Posterior cingulate gyrus (tissue), 11 donors: ENCODE results near the gene HPS6.

ENCODE experiments used
- DNase-seq, 10 donors: peaks; one replicate each; pipeline versions ENCODE4 v3.0.0 to v3.0.0-alpha.2; 2020 to 2021; ENCODE audit warnings: mixed read lengths in 3 of 10
- intact Hi-C: fragments of 100-400 bp; cut with DNase I; formaldehyde crosslinking; loops from one replicate; pipeline ENCODE4 v1.15.1; 2023

The HPS6 gene

DNA sequence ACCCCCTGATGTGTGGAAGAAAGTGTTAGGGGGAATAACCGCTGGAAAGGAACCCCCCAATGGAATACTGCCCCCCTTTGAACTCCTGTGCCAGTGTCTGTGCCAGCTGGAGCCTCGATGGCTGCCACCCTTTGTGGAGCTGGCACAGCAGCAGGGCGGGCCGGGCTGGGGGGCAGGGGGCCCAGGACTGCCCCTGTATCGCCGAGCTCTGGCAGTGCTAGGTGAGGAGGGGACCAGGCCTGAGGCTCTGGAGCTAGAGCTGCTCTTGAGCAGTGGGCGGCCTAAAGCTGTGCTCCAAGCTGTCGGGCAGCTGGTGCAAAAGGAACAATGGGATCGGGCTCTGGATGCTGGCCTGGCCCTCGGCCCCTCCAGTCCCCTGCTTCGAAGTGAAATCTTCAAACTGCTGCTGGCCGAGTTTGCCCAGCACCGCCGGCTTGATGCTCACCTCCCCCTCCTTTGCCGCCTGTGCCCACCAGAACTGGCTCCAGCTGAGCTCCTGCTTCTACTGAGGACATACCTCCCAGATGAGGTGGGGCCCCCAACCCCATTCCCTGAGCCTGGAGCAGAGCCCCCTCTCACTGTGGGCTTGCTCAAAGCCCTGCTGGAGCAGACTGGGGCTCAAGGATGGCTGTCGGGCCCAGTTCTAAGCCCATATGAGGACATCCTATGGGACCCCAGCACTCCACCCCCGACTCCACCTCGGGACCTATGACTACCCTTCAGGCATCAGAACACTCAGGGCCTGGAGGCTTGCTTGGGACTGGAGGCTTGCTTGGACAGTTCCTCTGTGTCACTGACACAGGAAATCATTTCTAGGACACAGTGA lies 2.2 kb downstream of the HPS6 start:
- intact Hi-C loops: no loop called here

DNA sequence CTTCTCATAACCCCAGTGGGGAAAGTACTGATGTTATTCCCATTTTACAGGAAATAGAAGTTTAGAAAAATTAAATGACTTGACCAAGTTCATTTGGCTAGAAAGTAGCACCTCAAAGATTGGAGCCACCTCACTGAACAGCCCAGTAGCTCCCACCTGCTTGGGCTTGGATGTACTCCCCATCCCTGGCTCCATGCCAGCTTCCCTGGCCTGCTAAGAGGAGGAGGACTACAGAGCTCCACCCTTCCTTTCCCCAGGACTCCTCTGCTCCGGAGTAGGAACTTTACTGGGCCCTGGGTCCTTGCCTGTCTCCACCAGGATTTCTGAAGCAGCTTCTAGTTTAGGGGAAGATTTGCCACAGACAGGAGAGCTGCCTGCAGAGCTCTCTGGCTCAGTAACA lies 3.1 kb downstream of the HPS6 start:
- intact Hi-C loops: no loop called here
- peak in 1 of 10 donors; percentile 84 for DNase-seq

More for the DNA sequence above, 2.2 kb downstream of the HPS6 start:
- peak in 1 of 10 donors; percentile 84 for DNase-seq

DNA sequence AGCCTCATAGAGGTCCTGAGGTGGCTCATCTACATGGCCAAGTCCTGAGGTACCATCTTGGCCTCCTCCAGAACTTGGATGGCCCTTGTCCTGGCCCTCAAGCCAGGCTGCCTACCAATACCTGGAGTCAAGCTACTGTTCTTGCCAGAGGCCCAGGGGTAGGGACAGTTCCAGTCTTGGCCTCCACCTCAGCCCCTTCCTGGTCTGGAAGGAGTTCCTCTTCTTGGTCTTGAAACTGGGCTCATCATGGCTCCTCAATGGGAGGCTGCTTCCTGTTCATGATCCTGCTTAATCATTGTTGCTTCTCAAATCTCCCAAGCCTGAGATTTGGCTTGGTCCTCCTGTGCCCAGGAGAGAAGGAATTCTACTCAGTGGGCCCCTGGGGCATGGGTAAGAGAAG lies 3.9 kb downstream of the HPS6 start:
- intact Hi-C loops: no loop called here
- no peak for DNase-seq

GRCh38 chr10:102072673-102073527 lies 7.8 kb downstream of the HPS6 start:
- intact Hi-C loops: loop anchor here (1.0 to 5.0 kb wide), 2 partner anchors 186 to 233 kb away; no protein-coding TSS in a partner anchor
- DNase-seq: peak; percentile 55 to 95 (median 86)

DNA sequence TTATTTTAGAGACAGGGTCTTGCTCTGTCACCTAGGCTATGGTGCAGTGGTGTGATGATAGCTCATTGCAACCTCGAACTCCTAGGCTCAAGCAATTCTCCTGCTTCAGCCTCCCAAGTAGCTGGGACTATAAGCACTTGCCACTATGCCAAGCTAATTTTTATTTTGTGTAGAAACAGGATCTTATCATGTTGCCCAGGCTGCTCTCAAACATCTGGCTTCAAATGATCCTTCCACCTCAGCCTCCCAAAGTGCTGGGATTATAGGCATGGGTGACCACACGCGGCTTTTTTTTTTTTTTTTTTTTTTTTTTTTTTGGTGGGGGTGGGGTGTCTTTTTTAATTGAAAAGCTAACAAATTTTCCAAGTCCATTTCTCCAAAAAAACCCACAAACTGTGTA lies 18.4 kb downstream of the HPS6 start:
- DNase-seq: no peak
- intact Hi-C loops: no loop called here

GRCh38 chr10:102085336-102085735 lies 20.2 kb downstream of the HPS6 start:
- no peak for DNase-seq
- intact Hi-C loops: no loop called here

DNA sequence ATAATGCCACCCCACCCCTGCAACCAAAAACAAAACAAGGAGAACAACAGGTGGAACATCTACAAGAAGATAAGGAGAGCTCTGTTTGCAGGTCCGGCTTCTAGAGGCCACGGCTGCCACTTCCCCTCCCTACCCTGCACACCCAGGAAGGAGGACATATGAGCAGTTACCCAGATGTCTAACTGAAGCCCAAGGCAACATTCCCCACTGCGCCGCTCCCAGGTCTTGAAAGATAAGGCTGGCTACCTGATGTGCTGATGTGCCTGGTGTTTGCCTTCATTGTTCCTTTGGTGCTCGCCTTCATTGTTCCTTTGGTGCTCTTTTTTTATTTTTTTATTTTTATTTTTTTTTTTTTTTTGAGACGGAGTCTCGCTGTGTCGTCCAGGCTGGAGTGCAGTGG lies 21.0 kb downstream of the HPS6 start:
- no peak for DNase-seq
- intact Hi-C loops: no loop called here

GRCh38 chr10:102090772-102091171 lies 25.6 kb downstream of the HPS6 start:
- intact Hi-C loops: no loop called here
- DNase-seq: no peak

- DNase-seq: no peak
- intact Hi-C loops: no loop called here
Measured at GRCh38 chr10:102096449-102096848, 31.3 kb downstream of the HPS6 start.

DNA sequence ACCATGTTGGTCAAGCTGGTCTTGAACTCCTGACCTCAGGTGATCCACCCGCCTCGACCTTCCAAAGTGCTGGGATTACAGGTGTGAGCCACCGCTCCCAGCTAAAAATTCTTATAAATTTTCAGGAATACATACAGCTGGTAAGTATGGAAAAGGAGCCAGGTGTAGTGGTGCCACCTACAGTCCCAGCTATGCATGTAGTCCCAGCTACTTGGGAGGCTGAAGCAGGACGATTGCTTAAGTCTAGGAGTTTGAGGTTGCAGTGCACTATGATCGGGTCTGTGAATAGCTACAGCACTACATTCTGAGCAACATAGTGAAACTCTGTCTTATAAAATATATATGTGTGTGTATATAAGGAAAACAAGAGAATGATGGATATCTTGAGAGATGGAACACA lies 36.0 kb downstream of the HPS6 start:
- intact Hi-C loops: no loop called here
- no peak for DNase-seq

- intact Hi-C loops: no loop called here
- no peak for DNase-seq
Measured at GRCh38 chr10:102102421-102102820, 37.3 kb downstream of the HPS6 start.

- no peak for DNase-seq
- intact Hi-C loops: no loop called here
Measured at GRCh38 chr10:102106998-102107397, 41.8 kb downstream of the HPS6 start.

- intact Hi-C loops: no loop called here
- DNase-seq: peak in 4 of 10 donors; percentile 46 to 84 (median 68)
Measured at GRCh38 chr10:102109166-102110116, 44.3 kb downstream of the HPS6 start.

DNA sequence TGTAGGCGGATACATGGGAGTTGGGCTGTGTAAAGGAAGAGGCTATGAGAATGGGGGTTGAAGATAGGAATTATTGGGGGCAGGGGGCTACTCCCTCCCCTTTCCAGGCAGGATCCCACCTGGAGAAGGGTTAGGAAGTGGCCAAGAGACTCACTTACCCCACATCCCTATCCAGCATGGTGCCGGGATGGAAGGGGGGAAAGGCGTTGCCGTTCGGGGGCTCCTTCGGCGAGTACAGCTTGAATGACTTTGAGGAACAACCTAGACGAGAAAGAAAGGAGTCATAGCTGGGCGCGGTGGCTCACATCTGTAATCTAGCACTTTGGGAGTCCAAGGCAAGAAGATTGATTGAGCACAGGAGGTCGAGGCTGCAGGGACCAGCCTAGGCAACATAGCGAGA lies 46.1 kb downstream of the HPS6 start:
- peak in 1 of 10 donors; percentile 56 for DNase-seq
- intact Hi-C loops: no loop called here

GRCh38 chr10:102112210-102112817 lies 47.2 kb downstream of the HPS6 start:
- intact Hi-C loops: no loop called here
- DNase-seq: no peak

DNA sequence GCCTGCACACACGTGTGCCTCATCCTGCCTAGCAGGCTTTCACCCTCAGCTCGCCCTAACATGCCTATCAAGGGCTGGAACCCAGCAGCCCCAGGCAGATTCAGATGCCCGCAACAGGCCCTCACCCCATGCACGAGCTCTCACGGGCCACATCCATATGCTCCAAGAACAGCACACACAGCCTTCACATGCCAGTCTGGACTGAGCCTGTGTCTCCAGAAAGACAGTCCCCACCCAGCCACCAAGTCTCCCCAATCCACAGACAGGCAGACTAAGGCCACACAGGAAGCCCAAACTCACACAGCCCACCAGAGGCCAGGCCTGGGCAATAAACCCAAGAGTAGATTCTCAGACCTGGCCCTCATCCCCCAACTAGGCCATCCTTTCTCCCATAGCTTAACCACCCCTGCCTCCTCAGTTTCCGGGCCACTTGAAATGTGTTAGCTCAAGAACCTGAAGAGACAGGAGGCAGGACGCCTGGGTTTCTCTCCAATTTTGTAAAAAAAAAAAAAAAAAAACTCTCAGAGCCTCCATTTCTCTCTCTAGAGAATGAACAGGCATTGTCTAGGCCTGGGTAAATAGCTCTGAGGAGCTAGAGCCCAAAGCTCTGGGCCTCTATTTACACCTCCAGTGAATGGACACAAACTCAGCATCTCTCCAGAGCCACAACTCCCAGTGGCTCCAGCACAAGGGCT lies 48.3 kb downstream of the HPS6 start:
- peak in 1 of 10 donors; percentile 55 for DNase-seq
- intact Hi-C loops: no loop called here

- intact Hi-C loops: no loop called here
- peak in 1 of 10 donors; percentile 82 for DNase-seq
Measured at GRCh38 chr10:102113956-102114857, 49.1 kb downstream of the HPS6 start.
